ENCODE data around the gene CEACAM8.
"Not testable (repeated sequence)": the region's sequence is repeated elsewhere in the genome, so short reads cannot be mapped to it uniquely, and the experiment has no call there.

Gene CEACAM8

DNA sequence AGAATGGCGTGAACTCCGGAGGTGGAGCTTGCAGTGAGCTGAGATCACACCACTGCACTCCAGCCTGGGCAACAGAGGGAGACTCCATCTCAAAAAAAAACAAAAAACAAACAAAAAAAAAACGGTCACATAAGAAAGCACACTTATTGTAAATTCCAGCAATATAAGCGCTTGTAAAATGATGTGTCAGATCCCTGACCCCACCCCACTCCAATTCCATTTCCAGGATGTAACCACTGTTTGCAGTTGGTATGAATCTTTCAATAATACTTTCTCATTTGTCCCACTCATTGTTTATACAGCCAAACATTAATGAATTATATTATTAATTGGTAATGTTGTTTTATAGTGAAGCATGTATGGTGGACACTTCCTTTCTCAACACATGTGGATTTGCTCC is 50.6 kb downstream of the CEACAM8 start:
- no peak for DNase-seq (ENCODE audit: low read depth in 3 of 3)

DNA sequence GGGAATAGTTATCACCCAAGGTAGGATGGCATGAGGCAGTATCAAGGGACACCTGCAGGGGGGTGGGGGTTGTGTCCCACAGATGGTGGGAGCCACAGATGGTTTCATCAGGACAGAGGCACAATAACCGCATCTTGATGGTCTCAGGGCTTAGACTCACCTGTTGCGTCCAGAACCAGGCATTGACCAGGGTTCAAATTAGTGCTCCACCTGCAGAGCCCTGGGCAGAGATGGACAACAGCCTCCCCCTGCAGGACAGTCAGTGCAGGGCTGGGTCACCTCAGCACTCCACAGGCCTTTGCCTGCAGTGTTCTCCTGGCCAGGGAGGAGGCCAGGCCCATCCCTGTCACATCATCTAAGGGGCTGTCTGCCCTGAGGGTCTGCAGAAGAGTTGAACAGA is 51.9 kb downstream of the CEACAM8 start:
- DNase-seq (ENCODE audit: low read depth in 3 of 3) = no peak

DNA sequence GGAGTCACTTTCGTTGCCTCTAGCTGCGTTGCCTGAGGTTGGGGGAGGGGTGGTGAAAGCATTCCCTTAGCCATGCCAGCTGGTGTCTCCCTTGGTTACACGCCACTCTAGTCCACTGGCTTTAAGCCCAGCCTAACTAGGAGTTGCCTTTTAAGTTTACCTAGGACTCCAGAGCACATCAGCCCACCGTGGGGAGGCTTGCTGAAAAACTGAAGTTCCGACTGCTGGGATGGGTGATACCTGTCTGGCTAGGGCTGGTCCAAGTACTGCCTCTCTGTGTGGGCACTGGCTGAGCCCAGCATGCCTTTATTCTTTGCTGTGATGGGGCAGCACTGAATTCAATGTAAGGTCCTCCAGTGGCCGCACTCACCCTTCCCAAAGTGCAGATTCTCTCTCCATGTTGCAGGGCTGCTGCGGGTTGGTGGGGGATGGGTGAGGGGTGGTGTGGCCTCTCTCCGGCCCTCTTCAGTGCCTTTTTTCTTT is 54.6 kb downstream of the CEACAM8 start:
- DNase-seq (ENCODE audit: low read depth in 3 of 3) = no peak

DNA sequence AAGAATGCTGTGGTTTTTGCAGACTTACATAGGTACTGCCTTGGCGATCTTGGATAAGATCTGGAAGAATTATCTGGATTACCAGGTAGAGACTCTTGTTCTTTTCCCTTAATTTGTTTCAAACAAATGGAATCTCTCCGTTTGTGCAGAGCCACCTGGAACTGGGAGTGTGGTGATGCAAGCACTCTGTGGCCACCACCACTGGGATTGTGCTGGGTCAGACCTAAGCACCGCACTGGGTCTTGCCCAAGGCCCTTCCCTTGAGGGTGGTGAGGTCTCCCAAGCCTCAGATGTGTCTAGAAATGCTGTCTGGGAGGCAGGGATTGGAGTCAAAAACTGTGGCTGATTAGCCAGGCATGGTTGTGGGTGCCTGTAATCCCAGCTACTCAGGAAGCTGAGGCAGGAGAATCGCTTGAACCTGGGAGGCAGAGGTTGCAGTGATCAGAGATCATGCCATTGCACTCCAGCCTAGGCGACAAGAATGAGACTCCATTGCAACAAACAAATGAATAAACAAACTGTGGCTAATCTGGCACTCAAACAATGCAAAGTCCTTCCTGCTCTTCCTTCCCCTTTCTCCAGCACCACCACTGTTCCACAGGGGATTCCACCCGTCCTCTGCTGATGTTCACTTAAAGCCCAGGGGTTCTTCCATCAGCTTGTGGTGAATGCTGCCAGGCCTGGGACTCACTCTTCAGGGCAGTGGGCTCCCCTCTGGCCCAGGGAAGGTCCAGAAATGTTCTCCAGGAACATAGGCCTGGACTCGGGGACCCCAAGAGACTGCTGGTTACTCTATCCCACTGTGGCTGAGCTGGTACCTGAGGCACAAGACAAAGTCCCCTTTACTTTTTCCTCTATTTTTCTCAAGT is 55.6 kb downstream of the CEACAM8 start:
- DNase-seq (ENCODE audit: low read depth in 3 of 3) = no peak

DNA sequence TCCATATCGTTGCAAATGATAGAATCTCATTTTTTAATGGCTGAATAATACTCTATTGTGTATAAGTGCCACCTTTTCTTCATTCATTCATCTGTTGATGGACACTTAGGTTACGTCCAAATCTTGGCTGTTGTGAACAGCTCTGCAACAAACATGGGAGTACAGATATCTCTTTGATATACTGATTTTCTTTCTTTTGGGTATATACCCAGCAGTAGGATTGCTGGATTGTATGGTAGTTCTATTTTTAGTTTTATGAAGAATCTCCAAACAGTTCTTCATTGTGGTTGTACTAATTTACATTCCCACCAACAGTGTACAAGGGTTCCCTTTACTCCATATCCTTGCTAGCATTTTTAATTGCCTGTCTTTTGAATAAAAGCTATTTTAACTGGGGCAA is 59.4 kb downstream of the CEACAM8 start:
- DNase-seq (ENCODE audit: low read depth in 3 of 3) = not testable (repeated sequence)

DNA sequence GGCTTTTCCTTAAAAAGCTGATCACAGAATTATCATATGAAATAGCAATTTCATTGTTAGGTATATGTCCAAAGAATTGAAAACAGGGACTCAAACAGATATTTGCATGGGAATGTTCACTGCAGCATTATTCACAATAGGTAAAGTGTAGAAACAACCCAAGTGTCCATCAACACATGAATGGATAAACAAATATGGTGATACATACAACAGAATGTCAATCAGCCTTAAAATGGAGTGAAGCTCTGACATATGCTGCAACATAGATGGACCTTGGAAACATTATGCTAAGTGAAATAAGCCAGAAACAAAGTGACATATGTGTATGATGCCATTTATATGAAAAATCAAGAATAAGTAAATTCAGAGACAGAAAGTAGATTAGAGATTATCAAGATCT is 60.3 kb downstream of the CEACAM8 start:
- no peak for DNase-seq (ENCODE audit: low read depth in 3 of 3)

DNA sequence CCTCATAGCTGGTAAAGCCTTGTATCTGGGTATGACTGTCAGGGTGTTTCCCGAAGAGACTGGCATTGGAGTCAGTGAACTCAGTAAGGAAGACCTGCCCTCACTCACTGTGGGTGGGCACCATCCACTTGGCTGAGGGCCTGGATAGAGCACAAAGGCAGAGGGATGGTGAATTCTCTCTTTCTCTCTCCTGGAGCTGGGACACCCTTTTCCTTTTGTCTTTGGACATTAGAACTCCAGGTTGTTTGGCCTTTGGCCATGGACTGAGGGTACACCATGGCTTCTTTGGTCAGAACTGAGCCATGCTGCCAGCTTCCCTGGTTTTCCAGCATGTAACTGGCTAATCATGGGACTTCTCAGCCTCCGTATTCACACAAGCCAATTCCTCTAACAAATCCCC is 61.8 kb downstream of the CEACAM8 start:
- no peak for DNase-seq (ENCODE audit: low read depth in 3 of 3)

DNA sequence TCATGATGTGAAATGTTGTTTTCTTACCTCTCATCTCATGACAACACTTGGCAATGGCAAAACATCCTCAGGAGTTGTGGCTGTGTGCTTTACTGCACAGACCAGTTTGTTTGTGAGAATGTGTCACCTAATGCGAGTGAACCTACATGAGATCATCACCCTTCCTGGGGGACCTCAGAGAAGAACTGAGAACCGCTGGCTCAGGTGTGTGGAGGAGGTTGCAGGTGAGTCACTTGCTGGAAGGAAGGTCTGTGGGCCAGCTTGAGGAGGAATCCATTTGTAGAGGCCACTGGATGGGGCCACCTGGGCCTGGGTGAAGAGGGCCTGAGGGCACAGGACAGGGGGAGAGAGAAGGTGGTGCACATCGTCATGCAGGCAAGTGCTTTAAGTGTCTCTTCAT is 63.4 kb downstream of the CEACAM8 start:
- no peak for DNase-seq (ENCODE audit: low read depth in 3 of 3)

Data from stimulated activated CD4-positive, alpha-beta T cell treated with anti-CD3 and anti-CD28 coated beads, TNF-alpha, amount 100 ng/mL, for 24 hours (primary cell).